ENCODE results near the gene PLEKHG2.

DNA sequence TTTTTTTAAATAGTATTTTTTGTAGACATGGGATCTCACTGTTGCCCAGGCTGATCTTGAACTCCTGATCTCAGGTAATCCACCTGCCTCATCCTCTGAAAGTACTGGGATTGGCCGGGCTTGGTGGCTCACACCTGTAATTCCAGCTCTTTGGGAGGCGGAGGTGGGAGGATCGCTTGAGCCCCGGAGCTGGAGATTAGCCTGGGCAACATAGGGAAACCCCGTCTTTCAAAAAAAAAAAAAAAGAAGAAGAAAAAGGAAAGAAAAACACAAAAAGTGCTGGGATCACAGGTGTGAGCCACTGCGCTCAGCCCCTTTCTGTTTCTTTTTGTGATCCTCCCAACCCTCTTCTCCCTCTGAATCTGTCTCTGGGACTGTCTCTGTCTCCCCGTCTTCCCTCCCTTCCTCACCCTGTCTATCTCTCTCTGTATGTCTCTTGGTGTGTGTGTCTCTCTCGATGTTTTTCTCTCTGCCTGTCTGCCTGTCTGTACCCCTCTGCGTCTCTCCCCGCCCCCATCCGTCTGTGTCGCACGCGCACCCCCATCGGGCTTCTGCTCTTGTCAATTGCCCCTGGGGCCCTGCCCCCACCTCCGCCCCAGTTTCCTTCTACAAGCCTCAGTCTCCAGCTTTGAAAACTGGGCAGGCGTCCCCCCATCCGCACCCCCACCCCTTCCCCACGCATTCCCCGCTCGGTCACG is 6.4 kb upstream of the PLEKHG2 start:
- TF ChIP-seq CTCF (IDR thresholded peaks at IDR 0.05), result no peak
- TF ChIP-seq POLR2A (IDR thresholded peaks at IDR 0.05), result no peak
